Measurements from ENCODE around the gene SNAPC4. TPM values are rescaled to one million over a fixed set of nuclear protein-coding genes. Genes with fewer than 3 reads are reported as not detected.

The SNAPC4 gene
- total RNA-seq, 3 donors from 2014 or later, result 7.4 to 7.6 (median 7.6) TPM

GRCh38 chr9:136364942-136365774, 34.8 kb downstream of the SNAPC4 start:
- Histone ChIP-seq H3K4me1 (ENCODE audit: low read depth) (peaks cover 8% of the 10 kb centered on the region), H3K36me3 (ENCODE audit: low read depth) (no peaks in the 10 kb centered on the region), H3K9me3 (no peaks in the 10 kb centered on the region), H3K4me3 (no peak overlapping the region)
- ATAC-seq (no peak), DNase-seq (no peak)
- intact Hi-C loops (cut with DNase I, micrococcal nuclease), result no loop called here
- TF ChIP-seq CTCF (IDR thresholded peaks at IDR 0.05), result no peak

- intact Hi-C loops (cut with DNase I, micrococcal nuclease), result no loop called here
- no peaks in the 10 kb centered on the region for H3K9me3 ChIP-seq
- peak overlapping the region; percentile 88 for H3K4me3 ChIP-seq
- TF ChIP-seq CTCF (IDR thresholded peaks at IDR 0.05), result no peak
- ATAC-seq (no peak), DNase-seq (peak in 1 of 3 donors; percentile 54)
- no peaks in the 10 kb centered on the region for H3K36me3 ChIP-seq (ENCODE audit: low read depth)
- peaks cover 8% of the 10 kb centered on the region for H3K4me1 ChIP-seq (ENCODE audit: low read depth)
Observed at GRCh38 chr9:136363949-136364748, 35.8 kb downstream of the SNAPC4 start.

- TF ChIP-seq CTCF (IDR thresholded peaks at IDR 0.05), result peak; percentile 100
- H3K9me3 ChIP-seq, result no peaks in the 10 kb centered on the region
- no peaks in the 10 kb centered on the region for H3K36me3 ChIP-seq (ENCODE audit: low read depth)
- peak; percentile 95 for ATAC-seq
- intact Hi-C loops (cut with DNase I, micrococcal nuclease), result no loop called here
- peak within 1 kb of the TSS; percentile 88 for H3K4me3 ChIP-seq
- peaks cover 8% of the 10 kb centered on the region for H3K4me1 ChIP-seq (ENCODE audit: low read depth)
- peak; percentile 98 for DNase-seq
Observed at GRCh38 chr9:136363106-136363948, 36.6 kb downstream of the SNAPC4 start, which contains the start of gene DNLZ. DNLZ (minus strand) TSS chr9:136363744; CDS start chr9:136363714, 30 bp downstream.

GRCh38 chr9:136362450-136362784, 37.6 kb downstream of the SNAPC4 start:
- intact Hi-C loops (cut with DNase I, micrococcal nuclease), result no loop called here
- Histone ChIP-seq H3K9me3 (no peaks in the 10 kb centered on the region), H3K36me3 (ENCODE audit: low read depth) (no peaks in the 10 kb centered on the region), H3K4me3 (no peak overlapping the region), H3K4me1 (ENCODE audit: low read depth) (peaks cover 8% of the 10 kb centered on the region)
- ATAC-seq (no peak), DNase-seq (no peak)
- TF ChIP-seq CTCF (IDR thresholded peaks at IDR 0.05), result no peak

GRCh38 chr9:136361754-136362449, 38.1 kb downstream of the SNAPC4 start:
- no peak for ATAC-seq
- Histone ChIP-seq H3K9me3 (no peaks in the 10 kb centered on the region), H3K36me3 (ENCODE audit: low read depth) (no peaks in the 10 kb centered on the region), H3K4me1 (ENCODE audit: low read depth) (peaks cover 8% of the 10 kb centered on the region), H3K4me3 (no peak overlapping the region)
- intact Hi-C loops (cut with DNase I, micrococcal nuclease), result no loop called here
- no peak for DNase-seq
- no peak for TF ChIP-seq CTCF (IDR thresholded peaks at IDR 0.05)
